Activated naive CD4-positive, alpha-beta T cell treated with anti-CD3 and anti-CD28 coated beads, Interleukin-2, amount 50 U/mL, for 72 hours (primary cell): ENCODE measurements around the gene MRPS22. TPM values are rescaled to one million over a fixed set of nuclear protein-coding genes. Genes with fewer than 3 reads are reported as not detected.

Experiments used
- total RNA-seq, 2 donors: library from RNA; stranded (reverse); gene quantifications; one replicate each; pipeline ENCODE4 v1.2.3, GENCODE V29; 2022

The MRPS22 gene
- total RNA-seq, 2 donors from 2014 or later = 58.8 to 97.8 TPM

Other genes starting within 250 kb of the MRPS22 start
- 100 to 1,000 TPM in 1 of 2 donors, 10 to 100 TPM in 1; 96.0 to 101 TPM for gene COPB2, start 45.6 kb downstream of the MRPS22 start, total RNA-seq
- not detected for gene RBP2, start 132.5 kb downstream of the MRPS22 start, total RNA-seq
- not detected for gene RBP1, start 195.7 kb downstream of the MRPS22 start, total RNA-seq